GM21390 (cell line): Measurements from ENCODE around the gene GSG1L.
"Not testable (repeated sequence)": the region's sequence is repeated elsewhere in the genome, so short reads cannot be mapped to it uniquely, and the experiment has no call there.

Experiments
- ATAC-seq: cut with Tn5 transposase; IDR thresholded peaks from one replicate; pipeline ENCODE4 v1.9.1; 2021; ENCODE audit not compliant: unreplicated experiment

The GSG1L gene

DNA sequence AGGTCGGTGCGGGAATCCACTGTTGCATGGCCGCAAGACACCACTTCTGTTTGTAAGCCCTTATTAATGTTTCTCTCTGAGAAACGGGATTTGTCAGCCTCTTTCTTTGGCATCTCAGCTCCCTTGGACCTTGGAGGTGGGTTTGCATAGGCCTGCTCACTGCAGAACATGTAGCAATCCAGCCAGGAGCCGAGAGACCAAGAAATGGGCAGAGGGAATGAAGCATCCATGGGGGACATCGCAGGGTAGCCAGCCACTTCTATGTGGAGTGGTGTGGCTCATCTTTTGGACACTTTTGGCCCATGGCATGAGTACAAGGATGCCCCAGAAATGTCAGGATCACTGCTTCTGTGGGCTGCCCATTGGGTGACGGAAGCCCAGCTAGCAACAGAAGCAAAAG, 79.4 kb downstream of the GSG1L start:
- ATAC-seq, result no peak

DNA sequence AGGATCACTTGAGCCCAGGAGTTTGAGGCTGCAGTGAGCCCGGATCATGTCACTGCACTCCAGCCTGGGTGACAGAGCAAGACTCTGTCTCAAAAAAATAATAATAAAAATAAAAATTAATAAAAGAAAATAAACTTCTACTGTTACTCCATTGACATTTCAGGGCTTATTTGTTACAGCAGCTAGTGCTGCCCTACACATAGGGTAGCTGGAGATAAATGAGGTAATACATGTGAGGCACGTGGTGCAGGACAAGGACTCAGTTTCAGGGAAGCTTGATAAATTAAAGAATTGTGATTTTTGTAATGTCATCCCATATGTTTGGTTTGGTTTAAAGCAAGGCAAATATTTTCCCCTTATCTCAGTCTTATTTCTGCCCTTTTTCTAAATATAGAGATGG, 80.3 kb downstream of the GSG1L start:
- no peak for ATAC-seq

DNA sequence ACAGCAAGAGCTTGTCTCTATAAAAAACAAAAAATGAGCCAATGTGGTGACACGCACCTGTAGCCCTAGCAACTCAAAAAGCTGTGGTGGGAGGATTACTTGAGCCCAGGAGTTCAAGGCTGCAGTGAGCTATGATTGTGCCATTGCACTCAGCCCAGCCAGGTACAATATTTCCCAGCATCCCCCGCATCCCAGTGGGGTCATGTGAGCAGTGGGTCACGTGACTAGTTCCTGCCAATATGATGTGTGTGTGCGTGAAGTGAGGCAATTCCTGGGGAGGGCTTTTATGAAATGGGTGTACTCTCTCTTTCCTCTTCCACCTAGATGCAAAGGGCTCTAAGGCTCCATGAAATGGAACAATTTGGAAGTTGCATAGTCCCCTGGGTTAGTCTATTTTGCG, 81.3 kb downstream of the GSG1L start:
- ATAC-seq, result no peak

DNA sequence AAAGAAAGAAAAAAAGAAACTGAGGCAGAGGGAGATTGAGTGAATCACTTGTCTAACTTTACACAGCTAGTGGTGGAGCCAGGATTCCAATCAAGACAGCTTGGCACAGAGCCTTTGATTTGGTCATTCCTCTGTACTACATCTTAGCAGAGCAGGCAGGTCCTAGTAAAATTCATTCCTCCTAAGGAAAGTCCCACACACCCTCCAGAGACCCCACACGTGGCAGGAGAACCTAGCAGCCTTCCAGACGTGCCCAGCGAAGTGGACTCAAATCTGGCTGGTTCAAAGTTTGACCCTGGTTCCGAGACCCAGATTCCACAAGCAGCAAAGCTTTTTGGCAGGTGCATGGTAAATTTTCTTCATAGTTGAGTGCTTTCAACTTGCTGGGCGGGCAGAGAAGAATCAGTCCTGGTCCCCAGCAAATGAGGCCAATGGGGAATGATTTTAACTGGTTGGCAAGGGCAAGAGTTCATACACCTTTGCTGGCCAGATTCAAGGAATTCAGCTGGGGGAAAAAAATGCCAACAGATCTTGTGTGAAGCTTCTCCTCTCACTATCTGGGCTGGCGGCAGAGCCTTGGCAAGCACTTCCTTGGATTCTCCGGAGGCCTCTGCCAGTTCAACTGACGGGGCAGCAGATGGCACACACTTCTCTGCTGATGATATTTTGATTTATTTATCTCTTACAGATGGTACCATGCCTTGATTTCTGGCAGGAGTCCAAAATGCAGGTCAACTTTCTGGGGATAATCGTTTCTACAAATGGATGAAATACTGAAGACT, 82.4 kb downstream of the GSG1L start:
- ATAC-seq, result no peak

DNA sequence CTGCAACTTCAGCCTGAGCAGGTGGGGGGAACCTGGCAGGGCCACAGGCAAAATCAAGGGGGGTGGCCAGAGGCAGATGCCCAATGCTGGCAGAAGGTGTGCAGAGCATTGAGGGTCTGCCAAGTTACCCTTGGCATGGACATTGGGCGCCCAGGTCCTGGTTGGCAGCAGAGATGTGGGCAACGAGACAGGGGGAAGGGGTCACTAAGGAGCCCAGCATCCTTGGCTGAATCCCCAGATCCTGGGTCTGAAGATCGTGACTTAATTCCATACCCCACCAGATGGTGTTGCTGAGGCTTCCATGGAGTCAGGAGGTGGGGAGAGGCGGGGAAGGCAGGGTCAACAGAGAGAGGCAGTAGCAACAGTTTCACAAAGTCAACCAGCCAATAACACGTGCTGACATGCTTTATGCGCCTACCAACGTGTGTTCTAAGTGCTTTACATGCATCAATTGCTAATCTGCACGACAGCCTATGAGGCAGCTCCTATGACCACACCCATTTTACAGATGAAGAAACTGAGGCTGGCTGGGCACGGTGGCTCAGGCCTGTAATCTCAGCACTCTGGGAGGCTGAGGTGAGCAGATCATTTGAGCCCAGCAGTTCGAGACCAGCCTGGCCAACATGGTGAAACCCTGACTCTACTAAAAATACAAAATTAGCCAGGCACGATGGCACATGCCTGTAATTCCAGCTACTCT, 83.3 kb downstream of the GSG1L start:
- ATAC-seq, result no peak

DNA sequence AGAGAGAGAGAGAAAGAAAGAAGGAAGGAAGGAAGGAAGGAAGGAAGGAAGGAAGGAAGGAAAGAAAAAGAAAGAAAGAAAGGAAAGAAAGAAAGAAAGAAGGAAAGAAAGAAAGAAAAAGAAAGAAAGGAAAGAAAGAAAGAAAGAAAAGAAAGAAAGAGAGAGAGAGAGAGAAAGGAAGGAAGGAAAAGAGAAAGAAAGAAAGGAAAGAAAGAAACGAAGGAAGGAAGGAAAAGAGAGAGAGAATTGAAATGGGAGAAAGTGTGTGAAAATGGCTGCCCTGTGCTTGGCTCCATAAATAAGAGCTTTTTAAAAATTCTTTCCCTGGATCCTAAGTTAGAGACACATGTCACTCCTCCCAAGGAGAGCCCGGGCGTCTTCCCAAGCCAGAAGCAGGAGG, 83.8 kb downstream of the GSG1L start:
- ATAC-seq, result not testable (repeated sequence)

DNA sequence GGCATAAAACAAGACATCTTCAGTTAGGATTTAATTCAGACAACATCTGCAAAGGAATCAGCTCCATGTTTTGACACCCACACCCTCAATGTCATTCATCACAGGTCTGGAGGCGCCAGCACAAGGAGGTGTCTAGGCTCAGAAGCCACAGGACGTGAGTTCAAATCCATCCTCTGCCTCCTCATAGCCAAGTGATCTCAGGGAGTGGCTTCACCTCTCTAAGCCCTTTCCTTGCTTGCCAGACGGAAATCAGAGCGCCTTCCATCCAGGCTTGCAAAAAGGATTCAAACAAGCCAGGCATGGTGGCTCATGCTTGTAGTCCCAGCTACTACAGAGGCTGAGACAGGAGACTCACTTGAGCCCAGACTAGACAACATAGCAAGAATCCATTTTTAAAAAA, 84.6 kb downstream of the GSG1L start:
- no peak for ATAC-seq

DNA sequence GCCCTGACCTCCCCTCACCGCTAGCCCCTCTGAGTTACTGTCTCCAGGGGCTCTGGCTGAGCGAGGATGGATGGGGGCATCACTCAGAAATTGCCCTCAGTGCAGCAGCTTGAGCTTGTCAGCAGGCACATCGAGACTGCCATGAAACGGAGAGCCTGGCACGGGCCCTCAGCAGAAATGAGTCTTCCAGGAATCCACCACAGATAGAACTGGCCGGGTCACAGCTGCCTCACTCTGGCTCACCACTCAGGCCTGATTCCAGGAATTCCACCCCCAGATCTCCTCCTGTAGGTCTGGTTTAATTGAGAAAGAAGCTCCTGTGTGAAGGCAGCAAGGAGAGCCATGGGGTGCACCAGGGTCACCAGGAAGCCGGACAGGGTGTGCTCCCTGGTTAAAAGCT, 85.5 kb downstream of the GSG1L start:
- no peak for ATAC-seq

DNA sequence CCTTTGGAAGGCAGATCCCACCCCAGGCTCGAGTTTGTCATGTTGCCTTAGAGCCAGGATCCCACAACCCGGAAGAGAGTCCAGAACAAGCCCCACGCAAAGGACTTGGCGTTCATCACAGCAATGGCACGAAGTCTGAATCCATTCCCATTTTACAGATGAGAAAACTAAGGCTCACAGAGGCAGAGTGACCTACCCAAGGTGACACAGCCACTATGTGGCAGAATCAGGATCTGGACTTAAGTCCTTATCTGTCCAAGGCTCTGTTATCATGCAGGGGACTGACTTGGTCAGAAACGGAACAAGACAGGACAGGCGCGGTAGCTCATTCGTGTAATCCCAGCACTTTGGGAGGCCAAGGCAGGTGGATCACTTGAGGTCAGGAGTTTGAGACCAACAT, 86.5 kb downstream of the GSG1L start:
- ATAC-seq, result no peak

DNA sequence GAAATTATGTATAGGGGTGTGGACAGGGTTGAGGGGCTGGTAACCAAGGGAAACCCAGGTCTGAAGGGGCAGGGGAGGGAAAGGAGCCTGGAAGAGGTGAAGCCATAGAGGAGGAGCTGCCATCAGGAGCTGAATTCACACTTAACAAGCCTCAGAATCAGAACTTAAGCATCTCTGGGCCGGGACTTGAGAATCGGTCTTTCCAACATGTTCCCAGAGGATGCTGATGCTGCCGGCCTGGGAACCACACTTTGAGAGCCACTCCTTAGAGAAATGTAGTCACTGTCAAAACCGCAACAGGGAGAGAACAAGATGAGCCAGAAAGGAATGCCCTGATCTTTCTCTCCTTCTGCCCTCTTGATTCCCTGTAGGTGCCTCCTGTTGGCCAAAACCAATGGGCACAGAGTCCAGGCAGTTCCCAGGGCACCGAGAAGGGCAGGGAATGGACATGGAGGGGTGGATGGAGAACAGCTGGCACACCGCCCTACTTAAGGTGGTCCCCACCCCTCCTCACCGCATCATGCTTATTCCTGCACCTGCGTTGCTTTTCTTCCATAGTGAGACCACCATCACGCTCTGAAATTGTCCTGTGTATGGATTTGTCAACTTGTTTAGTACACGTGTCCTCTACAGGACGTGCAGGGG, 88.5 kb downstream of the GSG1L start:
- ATAC-seq, result no peak

DNA sequence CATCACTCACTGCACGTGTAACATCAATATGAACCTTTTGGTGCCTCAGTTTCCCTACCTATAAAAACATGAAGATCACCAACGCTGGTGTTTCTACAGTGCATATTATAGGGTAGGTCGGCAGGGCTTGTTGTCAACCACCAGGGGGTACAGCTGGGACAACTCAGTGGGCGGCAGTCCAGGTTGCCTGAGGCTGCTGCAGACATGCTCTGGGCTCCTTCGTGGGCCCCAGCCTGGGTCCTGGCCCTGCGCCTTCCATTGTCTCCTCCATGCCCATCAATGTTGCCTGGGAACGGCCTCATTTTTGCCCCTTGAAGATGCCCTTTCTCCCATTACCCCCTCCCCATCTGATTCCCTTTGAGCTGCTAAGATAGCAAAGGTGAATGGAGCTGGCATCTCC, 89.8 kb downstream of the GSG1L start:
- no peak for ATAC-seq

DNA sequence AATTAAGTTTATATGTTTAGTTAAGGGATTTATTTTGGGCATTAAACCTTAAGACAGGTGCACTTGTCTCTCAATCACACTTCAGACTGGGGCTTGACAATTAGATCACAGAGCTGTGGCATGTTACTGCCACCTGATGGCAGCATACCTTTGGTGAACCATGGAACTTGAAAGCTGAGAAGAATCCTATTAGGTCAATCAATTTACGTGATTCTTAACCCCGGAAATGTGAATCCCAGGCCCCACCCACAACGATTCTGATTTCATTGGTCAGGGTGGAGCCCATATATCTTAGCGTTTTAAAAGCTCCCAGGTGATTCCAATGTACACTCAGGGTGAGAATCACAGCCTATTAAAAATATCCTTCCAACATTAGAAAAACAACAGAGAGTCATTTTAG, 91.0 kb downstream of the GSG1L start:
- no peak for ATAC-seq

DNA sequence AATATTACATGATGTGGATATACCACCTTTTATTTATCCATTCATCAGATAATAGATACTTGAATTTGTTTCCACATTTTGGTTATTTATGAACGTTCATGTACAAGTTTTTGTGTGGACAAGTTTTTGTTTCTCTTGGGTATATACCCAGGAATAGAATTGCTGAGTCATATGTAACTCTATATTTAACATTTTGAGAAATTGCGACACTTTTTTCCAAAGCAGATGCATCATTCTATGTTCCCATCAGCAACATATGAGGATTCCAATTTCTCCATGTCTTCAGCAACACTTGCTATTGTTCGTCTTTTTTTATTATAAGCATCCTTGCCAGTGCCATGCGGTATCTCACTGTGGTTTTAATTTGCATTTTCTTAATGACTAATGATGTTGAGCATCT, 93.9 kb downstream of the GSG1L start:
- no peak for ATAC-seq

DNA sequence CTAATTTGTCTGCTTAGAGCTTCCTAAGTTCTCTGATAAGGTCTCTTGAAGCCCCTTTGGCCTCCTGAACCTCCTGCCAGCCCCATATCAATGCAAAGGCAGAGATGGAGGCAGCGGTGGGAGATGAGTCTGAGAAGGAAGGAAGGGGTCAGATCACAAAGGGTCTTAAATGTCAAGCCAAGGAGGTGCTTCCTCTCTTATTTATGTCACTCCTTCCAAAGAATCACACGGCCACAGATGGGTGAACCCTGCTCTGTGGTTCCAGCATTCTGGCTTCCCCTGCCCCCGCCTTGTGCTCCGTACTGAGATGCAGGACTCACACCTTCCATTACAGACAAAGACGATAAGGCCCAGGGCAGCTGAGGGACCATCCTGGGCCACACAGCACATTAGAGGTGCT, 96.3 kb downstream of the GSG1L start:
- no peak for ATAC-seq

DNA sequence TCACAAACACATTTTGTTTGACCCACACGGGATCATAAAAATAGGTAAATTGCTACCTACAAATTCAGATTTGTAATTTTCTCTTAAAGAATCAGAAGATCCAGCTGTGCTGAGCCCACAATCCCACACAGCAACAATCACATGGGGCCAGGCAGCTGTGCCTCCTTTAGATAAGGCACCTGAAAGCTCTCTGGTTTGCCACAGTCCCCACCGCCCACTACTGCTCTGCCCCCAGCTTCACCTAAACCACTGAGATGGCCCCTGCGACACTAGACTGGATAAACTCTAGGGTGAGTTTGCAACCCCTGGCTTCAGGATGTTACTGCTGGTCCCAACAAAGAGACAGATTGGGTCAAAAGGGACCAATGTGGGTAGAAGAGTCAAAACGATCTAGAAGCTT, 96.8 kb downstream of the GSG1L start:
- ATAC-seq, result no peak

DNA sequence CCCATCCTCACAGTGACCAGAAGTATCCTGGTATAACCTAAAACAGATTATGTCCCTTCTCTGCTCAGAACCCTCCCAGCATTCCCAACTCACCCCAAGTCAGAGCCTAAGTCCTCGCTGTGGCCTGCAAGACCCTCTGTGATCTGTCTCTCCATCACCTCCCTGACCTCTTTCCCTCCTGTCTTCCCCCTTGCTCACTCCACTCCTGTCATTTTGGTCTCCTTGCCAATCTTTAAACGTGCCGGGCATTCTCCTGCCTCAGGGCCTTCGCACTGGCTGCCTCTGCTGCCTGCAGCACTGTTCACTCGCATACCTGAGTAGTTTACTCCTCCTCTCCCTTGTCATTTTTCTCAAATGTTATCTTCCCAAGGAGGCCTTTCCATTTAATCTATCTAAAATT, 97.7 kb downstream of the GSG1L start:
- ATAC-seq, result no peak

DNA sequence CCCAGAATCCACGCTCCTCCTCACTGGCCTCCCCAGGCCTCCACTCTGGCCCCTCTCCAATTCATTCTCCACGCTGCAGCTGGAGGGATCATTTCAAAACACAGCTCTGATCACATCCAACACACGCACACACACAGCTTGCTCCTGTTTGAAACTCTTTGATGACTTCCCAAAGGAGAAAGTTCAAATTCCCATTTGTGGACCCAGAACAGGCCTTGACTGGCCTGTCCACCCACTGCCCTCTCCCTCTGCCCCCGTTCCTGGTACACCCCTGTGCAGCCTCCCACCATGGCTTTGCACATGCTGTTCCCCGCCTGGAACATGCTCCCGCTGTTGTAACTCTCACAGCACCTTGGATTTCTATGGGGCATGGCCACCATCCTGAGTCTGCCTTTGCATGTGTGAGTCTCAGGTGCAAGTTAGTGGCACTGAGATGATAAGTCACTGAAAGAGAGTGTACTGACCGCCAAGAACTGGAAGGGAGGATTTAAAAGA, 100.0 kb downstream of the GSG1L start:
- no peak for ATAC-seq

DNA sequence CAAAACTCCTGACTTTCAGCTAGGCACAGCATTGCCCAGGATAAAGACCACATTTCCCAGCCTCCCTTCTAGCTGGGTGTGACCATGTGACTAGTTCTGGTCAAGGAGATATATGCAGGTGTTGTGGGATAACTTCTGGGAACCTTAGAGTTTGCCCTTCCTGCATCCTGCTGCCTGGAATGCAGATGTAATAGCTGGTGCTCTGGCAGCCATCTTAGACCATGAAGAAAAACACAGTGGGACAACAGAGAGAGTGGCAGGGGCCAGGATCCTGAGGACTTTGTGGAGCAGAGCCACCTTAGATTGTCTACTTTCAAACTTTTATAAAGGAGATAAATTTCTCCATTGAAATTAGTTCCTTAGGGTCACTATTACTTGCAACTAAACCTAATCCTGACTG, 101.3 kb downstream of the GSG1L start:
- no peak for ATAC-seq

DNA sequence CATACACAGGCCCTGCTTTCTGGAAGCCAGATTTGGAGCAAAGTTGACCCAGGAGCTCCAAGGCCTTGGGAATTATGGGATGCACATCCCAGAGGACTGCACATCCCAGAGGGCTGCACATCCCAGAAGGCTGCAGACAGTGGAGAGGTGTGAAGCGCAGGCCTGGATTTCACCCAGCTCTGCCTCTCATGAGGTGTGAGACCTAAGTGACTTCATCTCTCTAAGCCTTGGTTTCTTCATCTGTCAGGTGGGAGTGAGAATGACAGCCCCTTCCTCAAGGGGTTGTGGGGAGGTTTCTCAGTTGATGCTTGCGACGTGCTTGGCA, 102.3 kb downstream of the GSG1L start:
- ATAC-seq, result no peak

DNA sequence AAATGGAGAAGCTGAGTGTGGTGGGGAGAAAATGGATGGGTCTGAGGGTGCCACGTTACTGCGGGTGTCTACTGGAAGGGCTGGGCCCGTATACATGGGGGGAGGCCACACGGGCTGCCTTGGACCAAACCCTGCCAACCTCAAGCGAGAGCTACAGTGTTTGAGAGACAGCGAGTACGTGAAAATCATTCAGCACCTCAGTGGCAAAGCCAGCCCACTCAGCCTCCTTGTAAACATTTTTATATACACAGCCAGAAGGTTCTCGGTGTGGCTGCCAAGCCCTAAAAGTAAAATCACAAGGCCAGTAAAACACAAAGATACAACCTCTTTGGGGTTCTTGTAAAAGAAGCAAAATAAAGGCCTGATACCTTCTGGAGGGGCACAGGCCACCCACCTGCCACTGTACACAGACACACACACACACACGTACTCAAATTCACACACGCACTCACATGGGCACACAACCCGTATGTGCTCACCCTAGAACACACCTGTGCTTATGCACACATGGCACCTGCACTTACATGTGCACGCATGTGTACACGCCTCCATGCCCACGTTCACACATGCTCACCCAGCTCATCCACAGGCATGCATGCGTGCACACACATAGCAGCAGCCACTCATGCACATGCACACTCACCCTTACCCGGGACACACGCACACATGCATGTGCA, 102.8 kb downstream of the GSG1L start:
- ATAC-seq, result no peak

DNA sequence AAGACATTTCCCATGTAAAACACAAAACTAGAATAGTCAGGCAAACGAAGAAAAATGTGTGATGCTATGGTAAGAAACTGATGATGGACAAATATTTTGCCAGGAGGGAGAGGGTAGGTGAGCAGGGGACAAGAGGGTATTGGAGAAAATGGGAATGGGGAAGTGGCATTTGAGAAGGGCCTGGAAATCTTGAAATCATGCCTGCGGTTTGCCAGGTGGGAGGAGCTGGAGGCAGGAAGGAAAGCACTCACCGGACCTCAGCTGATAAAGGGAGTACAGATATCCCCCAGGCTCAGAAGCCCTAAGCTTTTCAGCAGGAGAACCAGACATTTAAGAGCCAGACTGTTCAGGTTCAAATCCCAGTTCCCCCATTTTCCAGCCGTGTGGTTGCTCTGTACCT, 103.6 kb downstream of the GSG1L start:
- ATAC-seq, result no peak

DNA sequence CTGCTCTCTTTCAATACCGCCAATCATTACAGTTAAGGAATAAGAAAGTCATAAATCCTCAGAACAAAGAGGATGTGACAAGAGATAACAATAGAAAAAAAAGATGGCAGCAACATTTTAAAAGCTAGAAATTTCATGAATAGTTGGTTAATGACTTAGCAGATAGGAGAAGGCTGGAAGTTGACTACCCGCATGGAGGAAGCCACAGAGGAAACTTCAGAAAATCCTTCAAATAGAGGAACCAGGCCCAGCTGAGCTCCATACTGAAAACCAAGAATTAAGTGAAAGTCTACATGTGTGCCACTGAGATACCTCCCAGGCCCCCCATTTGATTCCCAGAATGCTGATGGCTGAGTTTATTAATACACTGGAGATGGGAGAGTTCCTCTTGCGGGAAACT, 109.3 kb downstream of the GSG1L start:
- ATAC-seq, result no peak
